Activated naive CD4-positive, alpha-beta T cell treated with anti-CD3 and anti-CD28 coated beads, Interleukin-2, amount 50 U/mL, for 24 hours (primary cell): Measurements from ENCODE around the gene IFT88.

Source experiments
- H3K27ac Mint-ChIP-seq: one replicate; pipeline ENCODE4 v1.8.0; 2021; ENCODE audit warnings: mild to moderate bottlenecking, mixed read lengths
- H3K27me3 Mint-ChIP-seq: one replicate; pipeline ENCODE4 v1.8.0; 2021; ENCODE audit warnings: mixed read lengths
- H3K36me3 Mint-ChIP-seq: one replicate; pipeline ENCODE4 v1.8.0; 2021; ENCODE audit warnings: mixed read lengths
- H3K4me1 Mint-ChIP-seq: one replicate; pipeline ENCODE4 v1.8.0; 2021; ENCODE audit warnings: mixed read lengths
- H3K4me3 Mint-ChIP-seq: one replicate; pipeline ENCODE4 v1.8.0; 2021; ENCODE audit warnings: mild to moderate bottlenecking, mixed read lengths
- H3K9me3 Mint-ChIP-seq: one replicate; pipeline ENCODE4 v1.8.0; 2021; ENCODE audit warnings: mixed read lengths

The IFT88 gene

GRCh38 chr13:20685092-20685491 lies 118.1 kb downstream of the IFT88 start:
- Mint-ChIP-seq H3K4me1 (no peaks in the 10 kb centered on the region), H3K27ac (no peak overlapping the region), H3K4me3 (no peak overlapping the region), H3K27me3 (no peaks in the 10 kb centered on the region), H3K36me3 (peaks cover 16% of the 10 kb centered on the region), H3K9me3 (no peaks in the 10 kb centered on the region)

GRCh38 chr13:20686167-20686566 lies 119.2 kb downstream of the IFT88 start:
- Mint-ChIP-seq H3K4me3 (no peak overlapping the region), H3K9me3 (no peaks in the 10 kb centered on the region), H3K27ac (no peak overlapping the region), H3K36me3 (peaks cover 9% of the 10 kb centered on the region), H3K4me1 (no peaks in the 10 kb centered on the region), H3K27me3 (no peaks in the 10 kb centered on the region)

- Mint-ChIP-seq H3K27me3 (no peaks in the 10 kb centered on the region), H3K9me3 (no peaks in the 10 kb centered on the region), H3K4me3 (no peak overlapping the region), H3K27ac (no peak overlapping the region), H3K36me3 (peaks cover 9% of the 10 kb centered on the region), H3K4me1 (no peaks in the 10 kb centered on the region)
Measured at GRCh38 chr13:20686863-20687579, 120.1 kb downstream of the IFT88 start.

DNA sequence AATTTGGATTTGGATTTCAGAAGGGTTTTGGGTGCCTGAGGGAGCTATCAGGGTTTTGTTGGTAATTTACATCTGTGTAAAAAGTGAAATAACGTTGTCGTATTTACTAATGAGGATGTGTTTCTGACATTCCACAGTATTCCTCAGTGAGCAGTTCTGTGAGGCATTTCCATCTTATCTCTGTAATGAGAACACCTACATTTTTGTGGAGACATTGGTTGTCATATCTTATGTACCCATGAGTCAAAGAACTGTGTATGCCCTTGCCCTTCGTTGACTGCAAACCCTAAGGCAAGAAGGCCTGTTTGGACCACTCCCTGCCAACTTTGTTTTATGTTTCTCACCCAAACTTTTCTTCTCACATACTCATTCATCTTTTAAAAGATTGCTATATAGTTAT lies 122.3 kb downstream of the IFT88 start:
- H3K9me3 Mint-ChIP-seq = no peaks in the 10 kb centered on the region
- no peak overlapping the region for H3K4me3 Mint-ChIP-seq
- H3K36me3 Mint-ChIP-seq = peaks cover 7% of the 10 kb centered on the region
- no peak overlapping the region for H3K27ac Mint-ChIP-seq
- no peaks in the 10 kb centered on the region for H3K27me3 Mint-ChIP-seq
- no peaks in the 10 kb centered on the region for H3K4me1 Mint-ChIP-seq

DNA sequence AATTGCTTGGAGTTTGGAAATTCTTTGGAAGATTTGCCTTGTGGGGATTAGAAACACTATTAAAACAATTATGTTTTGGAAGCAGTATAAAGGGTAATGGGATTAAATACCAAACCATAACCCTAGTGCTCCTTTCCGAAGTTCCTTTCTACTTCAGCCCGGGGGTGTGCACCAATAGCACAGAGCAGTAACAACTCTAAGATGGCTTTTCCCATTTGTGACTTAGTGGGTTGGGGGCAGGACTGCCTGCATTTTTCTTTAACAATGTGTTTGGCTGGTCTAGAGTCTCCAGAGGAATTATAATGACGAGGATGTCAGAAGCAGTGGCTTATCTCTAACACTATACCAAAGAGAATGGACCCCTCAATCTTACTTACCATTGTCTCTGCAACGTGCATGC lies 124.7 kb downstream of the IFT88 start:
- no peaks in the 10 kb centered on the region for H3K9me3 Mint-ChIP-seq
- no peak overlapping the region for H3K4me3 Mint-ChIP-seq
- H3K27me3 Mint-ChIP-seq = peaks cover 6% of the 10 kb centered on the region
- H3K4me1 Mint-ChIP-seq = no peaks in the 10 kb centered on the region
- no peak overlapping the region for H3K27ac Mint-ChIP-seq
- peaks cover 7% of the 10 kb centered on the region for H3K36me3 Mint-ChIP-seq

DNA sequence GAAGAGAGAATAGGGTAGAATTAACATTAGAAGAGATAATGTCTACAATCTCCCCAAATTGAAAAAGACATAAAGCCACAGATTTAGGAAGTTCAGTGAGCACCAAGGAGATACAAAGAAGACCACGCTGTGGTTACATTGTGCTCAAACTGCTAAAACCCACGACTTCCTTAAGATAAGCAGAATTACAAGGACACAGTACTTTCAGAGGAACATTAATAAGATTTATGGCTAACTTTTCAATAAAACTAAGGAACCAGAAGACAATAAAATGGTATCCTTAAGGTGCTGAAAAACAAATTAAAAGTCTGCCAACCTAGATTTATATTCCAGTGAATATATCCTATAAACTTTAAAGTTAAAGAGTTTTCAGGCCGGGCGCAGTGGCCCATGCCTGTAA lies 129.1 kb downstream of the IFT88 start:
- Mint-ChIP-seq H3K27ac (no peak overlapping the region), H3K9me3 (no peaks in the 10 kb centered on the region), H3K27me3 (peaks cover 28% of the 10 kb centered on the region), H3K36me3 (no peaks in the 10 kb centered on the region), H3K4me1 (no peaks in the 10 kb centered on the region), H3K4me3 (no peak overlapping the region)

DNA sequence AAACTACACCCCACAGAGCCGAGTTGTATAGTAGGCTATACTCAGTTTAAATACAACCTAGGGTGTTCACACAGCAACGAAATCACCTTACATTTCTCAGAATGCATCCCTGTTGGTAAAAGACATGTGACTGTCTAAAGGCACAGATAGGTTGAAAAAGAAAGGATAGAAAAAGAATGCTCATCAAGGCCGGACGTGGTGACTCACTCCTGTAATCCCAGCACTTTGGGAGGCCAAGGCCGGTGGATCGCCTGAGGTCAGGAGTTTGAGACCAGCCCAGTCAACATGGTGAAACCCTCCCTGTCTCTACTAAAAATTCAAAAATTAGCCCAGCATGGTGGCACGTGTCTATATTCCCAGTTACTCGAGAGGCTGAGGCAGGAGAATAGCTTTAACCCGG lies 132.8 kb downstream of the IFT88 start:
- Mint-ChIP-seq H3K4me1 (peaks cover 12% of the 10 kb centered on the region), H3K36me3 (no peaks in the 10 kb centered on the region), H3K9me3 (no peaks in the 10 kb centered on the region), H3K27ac (no peak overlapping the region), H3K4me3 (no peak overlapping the region), H3K27me3 (peaks cover 28% of the 10 kb centered on the region)

- H3K27ac Mint-ChIP-seq = no peak overlapping the region
- peaks cover 12% of the 10 kb centered on the region for H3K4me1 Mint-ChIP-seq
- no peaks in the 10 kb centered on the region for H3K36me3 Mint-ChIP-seq
- peaks cover 28% of the 10 kb centered on the region for H3K27me3 Mint-ChIP-seq
- no peaks in the 10 kb centered on the region for H3K9me3 Mint-ChIP-seq
- no peak overlapping the region for H3K4me3 Mint-ChIP-seq
Measured at GRCh38 chr13:20700288-20700687, 133.3 kb downstream of the IFT88 start.

DNA sequence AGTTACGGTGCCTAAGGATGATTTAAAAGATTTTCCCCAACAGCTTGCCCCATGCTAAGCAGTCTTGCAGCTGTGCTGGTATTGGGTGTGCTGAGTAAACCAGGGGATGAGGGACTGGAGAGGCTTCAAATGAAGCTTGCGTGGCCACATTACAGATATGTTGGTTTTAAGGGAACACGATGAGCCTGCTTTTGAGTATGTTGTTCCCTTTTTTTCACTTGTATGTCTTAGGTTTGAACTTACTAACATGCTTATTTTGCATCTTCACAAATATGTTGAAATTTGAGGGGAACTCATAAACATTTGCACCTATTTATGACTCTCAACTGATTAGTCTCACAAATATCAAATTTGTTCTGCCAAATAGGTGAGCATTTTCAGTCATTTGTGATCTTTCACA lies 134.5 kb downstream of the IFT88 start:
- no peaks in the 10 kb centered on the region for H3K36me3 Mint-ChIP-seq
- H3K9me3 Mint-ChIP-seq = no peaks in the 10 kb centered on the region
- no peak overlapping the region for H3K27ac Mint-ChIP-seq
- H3K4me3 Mint-ChIP-seq = no peak overlapping the region
- H3K27me3 Mint-ChIP-seq = peaks cover 22% of the 10 kb centered on the region
- peaks cover 12% of the 10 kb centered on the region for H3K4me1 Mint-ChIP-seq

DNA sequence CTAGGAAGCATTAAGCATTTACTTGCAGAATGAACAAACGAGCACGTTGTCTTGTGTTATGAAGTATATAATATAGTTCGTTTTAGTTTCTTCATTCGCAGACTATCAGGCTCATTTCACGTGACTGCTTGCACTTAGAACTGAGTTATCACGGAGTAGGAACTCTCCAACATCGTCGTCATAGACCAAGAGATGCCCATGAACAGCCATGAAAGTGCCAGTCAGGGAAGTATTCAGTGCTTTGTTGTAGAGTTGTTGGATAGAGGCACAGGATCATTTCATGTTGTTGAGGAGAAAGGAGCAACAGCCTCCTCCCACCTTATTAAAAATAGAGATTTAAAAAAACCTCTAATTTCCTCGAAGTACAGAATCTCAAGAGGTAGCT lies 135.6 kb downstream of the IFT88 start:
- Mint-ChIP-seq H3K4me1 (peaks cover 12% of the 10 kb centered on the region), H3K27ac (no peak overlapping the region), H3K27me3 (peaks cover 18% of the 10 kb centered on the region), H3K36me3 (no peaks in the 10 kb centered on the region), H3K4me3 (peak overlapping the region; percentile 92), H3K9me3 (no peaks in the 10 kb centered on the region)

DNA sequence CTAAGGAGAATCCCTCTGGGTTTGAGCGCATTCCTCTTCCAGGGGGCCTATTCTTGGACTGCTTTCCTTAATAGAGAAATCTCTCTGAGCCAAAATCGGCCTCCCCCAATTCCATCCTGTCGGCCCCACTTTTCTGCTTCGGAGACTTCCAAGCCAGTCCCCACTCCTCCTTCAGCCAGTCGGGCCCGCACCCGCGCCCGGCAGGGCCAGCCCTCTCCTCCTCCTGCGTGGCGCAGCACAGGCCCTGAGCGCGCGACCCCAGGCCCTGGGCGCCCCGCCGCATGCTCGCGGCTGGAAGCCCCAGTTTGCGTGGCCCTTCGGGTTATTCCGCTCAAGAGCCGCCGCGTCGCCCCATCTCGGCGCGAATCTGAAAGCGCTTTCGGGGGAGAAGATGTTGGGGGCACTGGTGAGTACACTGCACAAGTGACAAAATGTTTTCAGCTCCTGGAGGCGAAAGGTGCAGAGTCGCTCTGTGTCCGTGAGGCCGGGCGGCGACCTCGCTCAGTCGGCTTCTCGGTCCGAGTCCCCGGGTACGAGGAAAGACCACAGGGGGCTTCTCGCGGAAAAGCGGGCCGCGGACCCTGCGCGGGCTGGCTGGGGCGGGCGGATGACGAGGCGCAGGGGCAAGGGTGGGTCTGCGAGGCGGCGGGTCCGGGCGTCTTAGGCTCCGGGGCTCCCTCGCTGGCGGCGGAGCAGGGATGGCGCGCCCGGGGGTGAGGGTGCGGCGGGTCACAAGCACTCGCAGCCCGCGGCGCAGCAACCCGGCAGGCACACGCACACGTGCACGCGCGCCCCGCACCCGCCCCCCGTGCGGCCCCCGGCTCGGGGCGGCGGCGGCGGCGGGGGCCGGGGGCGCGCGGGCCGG lies 136.2 kb downstream of the IFT88 start, which contains the start of gene IL17D:
IL17D (plus strand) TSS at position 785 of the 865 bp plus-strand sequence. CDS start 303 bp downstream, outside the sequence.
- Mint-ChIP-seq H3K4me1 (peaks cover 12% of the 10 kb centered on the region), H3K4me3 (peak within 1 kb of the TSS; percentile 92), H3K27me3 (peaks cover 16% of the 10 kb centered on the region), H3K36me3 (no peaks in the 10 kb centered on the region), H3K9me3 (no peaks in the 10 kb centered on the region), H3K27ac (peak within 1 kb of the TSS; percentile 73)

DNA sequence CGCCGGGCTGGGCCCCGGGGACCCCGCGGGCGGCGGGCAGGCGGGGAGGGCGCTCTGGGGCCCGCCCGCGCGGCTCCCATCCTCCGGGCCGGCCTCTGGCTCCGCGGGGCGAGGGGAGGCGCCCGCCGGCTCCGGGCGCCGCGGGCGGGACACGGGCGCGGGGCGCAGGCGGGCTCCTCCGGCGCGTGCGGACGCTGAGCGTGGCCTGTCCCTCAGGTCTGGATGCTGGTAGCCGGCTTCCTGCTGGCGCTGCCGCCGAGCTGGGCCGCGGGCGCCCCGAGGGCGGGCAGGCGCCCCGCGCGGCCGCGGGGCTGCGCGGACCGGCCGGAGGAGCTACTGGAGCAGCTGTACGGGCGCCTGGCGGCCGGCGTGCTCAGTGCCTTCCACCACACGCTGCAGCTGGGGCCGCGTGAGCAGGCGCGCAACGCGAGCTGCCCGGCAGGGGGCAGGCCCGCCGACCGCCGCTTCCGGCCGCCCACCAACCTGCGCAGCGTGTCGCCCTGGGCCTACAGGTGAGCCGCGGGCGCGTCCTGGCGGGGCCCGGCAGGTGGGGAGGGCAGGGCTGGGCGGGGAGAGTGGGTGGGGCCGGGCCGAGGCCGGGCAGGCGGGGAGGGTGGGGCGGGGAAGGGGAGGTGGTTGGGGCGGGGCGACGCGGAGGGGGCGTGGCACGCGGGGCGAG lies 137.0 kb downstream of the IFT88 start:
- no peaks in the 10 kb centered on the region for H3K9me3 Mint-ChIP-seq
- no peaks in the 10 kb centered on the region for H3K36me3 Mint-ChIP-seq
- H3K27me3 Mint-ChIP-seq = peaks cover 13% of the 10 kb centered on the region
- peaks cover 12% of the 10 kb centered on the region for H3K4me1 Mint-ChIP-seq
- no peak overlapping the region for H3K27ac Mint-ChIP-seq
- no peak overlapping the region for H3K4me3 Mint-ChIP-seq

GRCh38 chr13:20704459-20705069 lies 137.6 kb downstream of the IFT88 start:
- peaks cover 9% of the 10 kb centered on the region for H3K27me3 Mint-ChIP-seq
- peaks cover 12% of the 10 kb centered on the region for H3K4me1 Mint-ChIP-seq
- peak overlapping the region; percentile 64 for H3K4me3 Mint-ChIP-seq
- no peaks in the 10 kb centered on the region for H3K9me3 Mint-ChIP-seq
- no peaks in the 10 kb centered on the region for H3K36me3 Mint-ChIP-seq
- peak overlapping the region; percentile 57 for H3K27ac Mint-ChIP-seq

DNA sequence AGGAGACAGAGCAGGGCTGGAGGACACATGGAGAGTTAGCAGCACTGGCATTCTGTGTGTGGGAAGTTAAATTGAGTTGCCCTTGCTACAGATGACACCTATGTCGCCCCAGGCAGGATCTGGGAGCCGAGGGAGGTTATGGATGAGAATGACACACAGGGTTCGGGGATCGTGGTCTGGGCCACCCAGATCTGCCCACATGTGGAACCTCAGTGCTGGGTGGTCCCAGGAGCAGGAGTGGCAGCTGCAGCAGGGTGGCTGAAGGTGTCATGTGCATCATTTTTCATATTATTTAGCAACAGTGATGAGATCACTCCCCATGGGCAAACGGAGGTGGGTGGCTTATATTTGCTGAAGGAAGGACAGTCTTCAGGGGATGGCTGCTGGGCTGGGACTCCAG lies 139.7 kb downstream of the IFT88 start:
- Mint-ChIP-seq H3K36me3 (no peaks in the 10 kb centered on the region), H3K9me3 (no peaks in the 10 kb centered on the region), H3K27me3 (no peaks in the 10 kb centered on the region), H3K4me3 (no peak overlapping the region), H3K27ac (no peak overlapping the region), H3K4me1 (peaks cover 12% of the 10 kb centered on the region)

DNA sequence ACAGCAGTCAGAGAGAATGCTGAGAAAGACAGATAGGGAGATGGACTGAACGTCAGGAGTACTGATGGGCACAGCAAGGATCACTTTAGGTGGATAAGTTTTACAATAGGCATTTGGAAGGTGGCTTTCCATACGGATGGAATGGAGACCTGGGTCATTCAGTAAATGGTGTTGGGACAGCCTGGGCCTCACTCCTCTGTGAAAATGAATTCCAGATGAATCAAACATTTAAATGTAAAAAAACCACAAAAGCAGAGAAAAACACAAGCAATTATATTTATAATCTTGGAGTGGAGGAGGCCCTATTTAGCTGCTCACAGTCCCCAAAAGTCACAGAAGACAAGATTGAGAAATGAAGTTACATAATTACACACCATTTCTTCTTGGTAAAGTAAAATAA lies 141.3 kb downstream of the IFT88 start:
- Mint-ChIP-seq H3K27me3 (peaks cover 2% of the 10 kb centered on the region), H3K36me3 (no peaks in the 10 kb centered on the region), H3K9me3 (no peaks in the 10 kb centered on the region), H3K4me1 (peaks cover 9% of the 10 kb centered on the region), H3K4me3 (no peak overlapping the region), H3K27ac (no peak overlapping the region)
